Measurements from ENCODE around the gene GSTCD. TPM values are rescaled to one million over a fixed set of nuclear protein-coding genes. Genes with fewer than 3 reads are reported as not detected.

GSTCD gene
- total RNA-seq, 1 experiment from 2014 or later, result 29.0 TPM

GRCh38 chr4:105784761-105785160 is 76.2 kb downstream of the GSTCD start:
- POLR2A ChIA-PET (ENCODE audit: low non-redundant PET), result no interaction called here
- intact Hi-C loops (cut with micrococcal nuclease; ENCODE audit: unreplicated experiment), result no loop called here
- BruUV-seq (replicated peaks), result no TSS peak
- no peak for TF ChIP-seq EZH2 (IDR thresholded peaks at IDR 0.05; ENCODE audit: borderline replicate concordance, low read depth, low read length, poor library complexity, severe bottlenecking)
- no peak for TF ChIP-seq CTCF (conservative IDR thresholded peaks at IDR 0.05; ENCODE audit: low read depth, low read length)
- no peaks in the 10 kb centered on the region for H3K36me3 ChIP-seq (ENCODE audit: insufficient read depth, low read length, poor library complexity, severe bottlenecking)
- H3K4me1 ChIP-seq (ENCODE audit: insufficient read depth, low read length, poor library complexity, severe bottlenecking), result no peaks in the 10 kb centered on the region
- no peak overlapping the region for H3K4me3 ChIP-seq (ENCODE audit: low read depth, low read length, poor library complexity, severe bottlenecking)
- no peaks in the 10 kb centered on the region for H3K27me3 ChIP-seq (replicated peaks; ENCODE audit: insufficient read depth, low read depth, low read length, poor library complexity)
- H3K27ac ChIP-seq (ENCODE audit: low read depth, low read length, poor library complexity, severe bottlenecking), result no peak overlapping the region
- CTCF ChIA-PET, result no interaction called here
- DNase-seq (ENCODE audit: low spot score), result no peak
- no peaks in the 10 kb centered on the region for H3K9me3 ChIP-seq (ENCODE audit: low read depth, low read length, poor library complexity, severe bottlenecking)

GRCh38 chr4:105785792-105786191 is 77.2 kb downstream of the GSTCD start:
- Histone ChIP-seq H3K36me3 (ENCODE audit: insufficient read depth, low read length, poor library complexity, severe bottlenecking) (no peaks in the 10 kb centered on the region), H3K9me3 (ENCODE audit: low read depth, low read length, poor library complexity, severe bottlenecking) (no peaks in the 10 kb centered on the region), H3K4me3 (ENCODE audit: low read depth, low read length, poor library complexity, severe bottlenecking) (no peak overlapping the region), H3K27ac (ENCODE audit: low read depth, low read length, poor library complexity, severe bottlenecking) (no peak overlapping the region), H3K4me1 (ENCODE audit: insufficient read depth, low read length, poor library complexity, severe bottlenecking) (no peaks in the 10 kb centered on the region), H3K27me3 (replicated peaks; ENCODE audit: insufficient read depth, low read depth, low read length, poor library complexity) (no peaks in the 10 kb centered on the region)
- CTCF ChIA-PET, result no interaction called here
- BruUV-seq (replicated peaks), result no TSS peak
- intact Hi-C loops (cut with micrococcal nuclease; ENCODE audit: unreplicated experiment), result no loop called here
- TF ChIP-seq EZH2 (IDR thresholded peaks at IDR 0.05; ENCODE audit: borderline replicate concordance, low read depth, low read length, poor library complexity, severe bottlenecking), result no peak
- DNase-seq (ENCODE audit: low spot score), result no peak
- POLR2A ChIA-PET (ENCODE audit: low non-redundant PET), result no interaction called here

GRCh38 chr4:105786748-105787147 is 78.2 kb downstream of the GSTCD start:
- no peaks in the 10 kb centered on the region for H3K9me3 ChIP-seq (ENCODE audit: low read depth, low read length, poor library complexity, severe bottlenecking)
- POLR2A ChIA-PET (ENCODE audit: low non-redundant PET), result no interaction called here
- CTCF ChIA-PET, result no interaction called here
- H3K36me3 ChIP-seq (ENCODE audit: insufficient read depth, low read length, poor library complexity, severe bottlenecking), result no peaks in the 10 kb centered on the region
- BruUV-seq (replicated peaks), result no TSS peak
- H3K27ac ChIP-seq (ENCODE audit: low read depth, low read length, poor library complexity, severe bottlenecking), result no peak overlapping the region
- H3K4me1 ChIP-seq (ENCODE audit: insufficient read depth, low read length, poor library complexity, severe bottlenecking), result no peaks in the 10 kb centered on the region
- DNase-seq (ENCODE audit: low spot score), result no peak
- no peak overlapping the region for H3K4me3 ChIP-seq (ENCODE audit: low read depth, low read length, poor library complexity, severe bottlenecking)
- intact Hi-C loops (cut with micrococcal nuclease; ENCODE audit: unreplicated experiment), result no loop called here
- TF ChIP-seq EZH2 (IDR thresholded peaks at IDR 0.05; ENCODE audit: borderline replicate concordance, low read depth, low read length, poor library complexity, severe bottlenecking) (no peak), CTCF (conservative IDR thresholded peaks at IDR 0.05; ENCODE audit: low read depth, low read length) (no peak)
- H3K27me3 ChIP-seq (replicated peaks; ENCODE audit: insufficient read depth, low read depth, low read length, poor library complexity), result no peaks in the 10 kb centered on the region

- Histone ChIP-seq H3K4me1 (ENCODE audit: insufficient read depth, low read length, poor library complexity, severe bottlenecking) (peaks cover 9% of the 10 kb centered on the region), H3K4me3 (ENCODE audit: low read depth, low read length, poor library complexity, severe bottlenecking) (no peak overlapping the region), H3K9me3 (ENCODE audit: low read depth, low read length, poor library complexity, severe bottlenecking) (no peaks in the 10 kb centered on the region), H3K27me3 (replicated peaks; ENCODE audit: insufficient read depth, low read depth, low read length, poor library complexity) (no peaks in the 10 kb centered on the region), H3K36me3 (ENCODE audit: insufficient read depth, low read length, poor library complexity, severe bottlenecking) (no peaks in the 10 kb centered on the region), H3K27ac (ENCODE audit: low read depth, low read length, poor library complexity, severe bottlenecking) (no peak overlapping the region)
- no peak for DNase-seq (ENCODE audit: low spot score)
- BruUV-seq (replicated peaks), result no TSS peak
- CTCF ChIA-PET, result no interaction called here
- TF ChIP-seq CTCF (conservative IDR thresholded peaks at IDR 0.05; ENCODE audit: low read depth, low read length) (no peak), EZH2 (IDR thresholded peaks at IDR 0.05; ENCODE audit: borderline replicate concordance, low read depth, low read length, poor library complexity, severe bottlenecking) (no peak)
- intact Hi-C loops (cut with micrococcal nuclease; ENCODE audit: unreplicated experiment), result no loop called here
- POLR2A ChIA-PET (ENCODE audit: low non-redundant PET), result no interaction called here
These were observed 88.6 kb downstream of the GSTCD start for GRCh38 chr4:105797225-105797624.
